Mucosa of gallbladder (tissue), 1 donor: ENCODE measurements around the gene SALL2. TPM values are rescaled to one million over a fixed set of nuclear protein-coding genes. Genes with fewer than 3 reads are reported as not detected.

Source experiments
- DNase-seq: peaks from one replicate; pipeline ENCODE4 v3.0.0-alpha.2; 2020; ENCODE audit warnings: low spot score
- total RNA-seq: library from RNA; stranded (reverse); gene quantifications from one replicate; pipeline ENCODE4 v1.2.1, GENCODE V29; 2021
- donor health status: DM: no; HTN: no; CAD: no.

Gene SALL2
- total RNA-seq, 1 donor from 2014 or later: 8.3 TPM

DNA sequence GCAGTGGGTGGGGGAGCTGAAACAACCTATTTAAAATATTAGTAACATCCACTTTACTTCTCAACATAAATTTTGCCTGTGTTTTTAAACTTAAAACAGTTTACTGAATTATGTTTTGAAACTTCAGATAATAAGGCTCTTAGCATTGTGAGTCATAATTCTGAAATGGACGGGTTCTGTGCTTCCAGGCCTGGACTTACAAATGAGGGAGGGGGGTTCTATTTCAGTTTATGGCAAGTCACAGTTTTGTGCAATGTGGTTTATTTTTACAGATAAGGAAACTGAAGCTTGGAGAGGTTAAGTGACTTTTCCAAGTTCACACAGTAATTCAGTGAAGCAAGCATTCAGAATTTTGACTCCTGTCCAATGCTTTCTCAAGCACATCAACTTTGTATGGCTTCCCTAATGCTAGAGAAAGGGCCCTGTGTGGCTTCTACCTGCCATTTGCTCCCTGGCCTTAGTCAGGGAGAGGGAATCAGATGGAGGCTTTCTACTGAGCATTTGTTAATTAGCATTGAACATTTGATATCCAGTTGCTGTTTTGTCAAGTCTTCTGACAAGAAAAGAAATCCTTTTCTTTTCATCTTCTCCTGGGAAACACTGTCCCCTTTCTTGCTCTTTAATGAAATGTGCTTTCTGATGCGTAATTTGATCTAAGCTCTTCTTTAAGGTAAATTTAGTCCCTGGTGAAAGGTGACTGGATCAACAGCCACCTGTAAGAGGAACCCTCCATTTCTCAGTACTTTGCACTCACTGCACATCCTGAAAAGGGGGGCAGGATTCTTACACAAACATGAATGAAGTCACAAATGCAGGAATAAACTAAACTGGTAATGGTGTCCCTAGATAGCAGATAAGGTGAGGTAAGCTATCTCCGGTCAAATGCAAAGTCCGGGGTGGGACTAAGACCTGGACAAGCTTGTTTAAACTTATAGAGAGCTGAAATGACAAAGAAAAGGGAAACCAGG is 2.5 kb upstream of the SALL2 start:
- no peak for DNase-seq

- no peak for DNase-seq
These were observed 1.2 kb upstream of the SALL2 start for GRCh38 chr14:21527318-21527679.

DNA sequence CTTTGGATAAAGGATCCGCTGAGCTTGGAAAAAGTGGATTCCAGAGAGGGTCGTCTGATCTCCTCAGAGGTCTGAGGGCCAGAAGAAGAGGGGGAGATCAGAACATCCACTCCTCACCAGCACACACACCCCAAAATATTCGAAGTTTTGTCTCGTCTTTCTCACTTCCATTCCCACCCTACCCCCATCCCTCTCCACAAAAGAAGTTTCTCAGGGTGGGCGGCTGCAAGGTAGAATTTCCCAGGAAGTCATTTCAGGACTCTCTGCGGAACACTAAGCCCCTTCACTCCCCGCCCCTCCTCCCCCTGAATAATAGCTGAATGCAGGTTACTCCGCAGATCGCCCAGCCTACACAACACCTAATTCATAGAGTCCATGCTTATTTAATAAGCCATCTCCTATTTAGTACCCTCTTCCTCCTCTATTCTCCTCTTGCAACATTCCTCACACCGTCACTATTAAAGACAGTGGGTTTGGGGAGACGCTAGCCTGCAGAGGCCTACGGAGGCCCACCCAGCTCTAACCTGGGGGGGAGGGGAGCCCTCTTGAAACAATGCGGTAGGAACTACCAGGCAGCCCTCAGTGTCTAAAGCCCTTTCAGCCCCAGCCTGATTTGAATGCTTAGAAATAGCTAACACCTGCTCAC is 649 bp upstream of the SALL2 start:
- DNase-seq: no peak

- no peak for DNase-seq
These were observed 580 bp downstream of the SALL2 start for GRCh38 chr14:21525571-21525961.

- no peak for DNase-seq
These were observed 1.3 kb downstream of the SALL2 start for GRCh38 chr14:21524575-21525490.

DNA sequence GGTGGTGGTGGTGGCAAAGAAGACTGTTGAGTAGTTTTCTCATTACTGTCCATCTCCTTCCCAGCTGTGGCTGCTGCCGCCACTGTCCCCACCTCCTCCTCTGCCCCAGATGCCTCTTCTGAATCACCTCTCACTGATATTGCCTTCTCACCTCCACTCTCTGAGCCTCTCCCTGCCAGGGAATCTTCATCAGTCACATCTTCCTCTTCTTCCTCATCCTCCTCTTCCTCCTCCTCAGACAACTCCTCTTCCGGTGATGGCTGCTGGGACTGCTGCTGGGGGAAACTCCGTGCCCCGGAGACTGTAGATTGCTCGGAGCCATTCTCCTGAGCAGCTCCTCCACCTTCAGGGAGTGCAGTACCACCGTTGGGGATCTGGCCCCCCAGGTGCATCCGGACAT is 2.9 kb downstream of the SALL2 start:
- no peak for DNase-seq

- no peak for DNase-seq
These were observed 4.6 kb downstream of the SALL2 start for GRCh38 chr14:21521501-21521900.

DNA sequence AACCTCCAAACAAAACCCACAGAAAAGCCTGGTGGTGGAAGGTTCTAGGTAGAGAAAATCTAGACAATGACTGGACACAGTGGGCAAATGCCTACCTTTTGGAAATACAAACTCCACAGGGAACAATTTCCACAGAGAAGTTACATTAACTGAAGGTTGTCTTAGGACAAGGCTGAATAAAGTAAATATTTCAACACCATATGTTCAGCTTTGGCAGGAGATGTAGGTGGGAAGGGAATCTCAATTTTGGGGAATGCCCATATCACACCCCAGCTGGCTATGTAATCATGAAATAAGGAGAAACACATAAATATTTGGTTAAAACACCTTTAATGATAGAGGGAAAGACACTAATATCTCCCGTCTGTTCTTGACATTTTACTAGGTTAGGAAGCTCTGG is 5.4 kb downstream of the SALL2 start:
- no peak for DNase-seq

DNA sequence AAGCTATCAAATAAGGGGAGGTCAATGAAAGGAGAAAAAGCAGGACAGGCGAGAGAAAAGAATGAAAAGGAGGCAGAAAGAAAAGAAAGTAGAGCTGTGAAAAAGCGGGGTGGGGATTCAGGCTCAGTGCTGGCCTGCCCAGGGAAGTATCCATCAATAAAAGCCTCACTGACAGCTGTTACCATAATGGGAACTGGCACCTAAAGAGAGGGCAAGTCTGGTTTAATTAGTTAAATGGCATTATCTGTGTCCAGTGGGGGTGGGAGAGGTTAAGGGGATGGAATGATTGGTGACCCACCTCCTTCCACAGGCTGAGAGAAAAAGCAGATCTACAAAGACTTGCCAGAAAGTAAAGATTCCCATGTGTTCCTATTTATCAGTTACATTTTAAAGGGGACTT is 7.4 kb downstream of the SALL2 start:
- DNase-seq: no peak

GRCh38 chr14:21514341-21514740 is 11.8 kb downstream of the SALL2 start:
- DNase-seq: no peak

DNA sequence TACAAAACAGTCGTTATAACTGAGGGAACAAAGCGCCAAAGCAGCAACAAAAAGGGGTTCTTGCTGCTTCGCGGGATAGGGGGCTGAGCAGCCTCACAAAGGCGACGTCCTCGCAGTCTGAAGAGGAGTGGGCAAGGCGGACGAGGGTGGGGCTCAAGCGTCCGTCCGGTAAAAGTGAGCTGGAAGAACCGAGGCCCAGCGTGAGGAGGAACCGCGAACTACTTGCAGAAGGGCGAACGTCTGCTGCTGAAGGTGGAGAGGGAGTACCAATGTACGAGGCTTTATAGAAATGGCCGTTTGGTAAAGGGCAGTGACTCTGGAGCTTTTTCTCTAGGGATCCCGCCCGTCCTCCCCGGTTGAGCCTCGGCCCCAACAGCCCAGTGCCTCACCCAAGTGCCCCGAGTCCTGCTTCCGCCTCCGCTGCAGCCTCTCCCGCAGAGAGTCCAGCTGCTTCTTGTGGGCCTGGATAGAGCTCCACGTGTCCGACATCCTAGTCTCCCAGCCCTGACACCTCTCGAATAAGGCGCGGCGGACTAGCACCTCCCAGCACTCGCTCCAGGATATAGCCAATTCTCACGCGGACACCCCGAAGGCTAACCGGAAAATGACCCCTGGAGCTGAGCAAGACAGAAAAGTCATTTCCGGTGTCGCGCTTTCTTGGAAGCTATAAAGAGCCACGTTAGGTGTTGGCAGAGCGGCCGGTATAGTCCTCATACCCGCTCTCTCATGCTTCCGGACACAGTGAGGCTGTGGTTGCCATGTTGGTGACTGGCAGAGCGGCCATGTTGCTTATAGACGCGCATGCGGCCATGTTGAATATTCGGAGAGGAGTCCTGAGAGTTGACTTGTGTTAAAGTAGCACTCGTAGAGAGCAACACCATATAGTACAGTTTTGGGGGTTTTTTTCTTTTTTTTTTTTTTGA is 15.2 kb downstream of the SALL2 start, which contains the start of gene METTL3:
METTL3 (minus strand) TSS at position 606 of the 923 bp plus-strand sequence; CDS start at position 489, 117 bp downstream.
- DNase-seq: peak; percentile 98

GRCh38 chr14:21509432-21510143 is 16.6 kb downstream of the SALL2 start:
- no peak for DNase-seq

GRCh38 chr14:21506557-21506956 is 19.6 kb downstream of the SALL2 start:
- DNase-seq: no peak

DNA sequence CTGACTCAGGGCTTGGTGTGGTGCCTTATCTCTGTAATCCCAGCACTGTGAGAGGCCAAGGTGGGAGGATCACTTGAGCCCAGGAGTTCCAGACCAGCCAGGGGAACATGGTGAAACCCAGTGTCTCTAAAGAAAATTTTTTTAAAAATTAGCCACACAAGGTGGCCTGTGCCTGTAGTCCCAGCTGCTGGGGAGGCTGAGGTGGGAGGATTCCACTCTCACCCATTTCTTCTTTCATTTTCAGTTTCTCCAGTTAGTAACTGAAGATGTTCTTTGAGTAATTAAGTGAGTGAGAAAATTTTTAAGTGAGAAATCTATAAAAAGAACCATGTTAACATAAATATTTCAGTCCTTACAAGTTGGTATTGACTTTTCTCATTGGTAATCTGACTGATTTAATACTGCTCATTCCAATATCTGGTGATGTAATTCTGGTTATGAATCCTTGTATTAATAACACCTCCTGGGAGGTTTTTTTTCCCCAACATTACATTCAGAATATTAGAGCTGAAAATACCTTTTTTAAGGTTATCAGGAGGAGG is 21.1 kb downstream of the SALL2 start:
- no peak for DNase-seq

- DNase-seq: no peak
These were observed 22.8 kb downstream of the SALL2 start for GRCh38 chr14:21503376-21503775.

GRCh38 chr14:21501568-21501967 is 24.6 kb downstream of the SALL2 start:
- DNase-seq: no peak

GRCh38 chr14:21498540-21499526 is 27.3 kb downstream of the SALL2 start:
- DNase-seq: no peak

DNA sequence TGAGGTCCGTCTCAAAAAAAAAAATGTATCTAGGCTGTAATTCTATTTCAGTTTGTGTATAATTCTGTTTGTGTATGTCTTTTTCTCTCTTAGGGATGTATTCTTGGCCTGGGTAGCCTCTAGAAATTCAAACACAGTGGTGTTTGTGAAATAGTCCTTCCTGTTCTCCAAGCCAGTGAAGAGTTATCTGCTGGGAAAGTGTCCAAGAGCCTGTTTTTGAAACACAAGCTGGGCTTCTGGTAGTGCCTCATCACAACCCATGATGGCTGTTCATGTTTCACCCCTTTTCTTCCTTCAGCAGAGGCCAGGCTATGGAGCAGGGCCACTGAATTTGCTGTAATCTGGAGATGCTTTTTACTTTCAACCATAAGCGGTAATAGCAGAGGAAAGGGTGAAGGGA is 29.7 kb downstream of the SALL2 start:
- DNase-seq: no peak
